Activated CD4-positive, alpha-beta T cell treated with anti-CD3 and anti-CD28 coated beads, Interleukin-2, amount 50 U/mL, for 16 hours (primary cell): ENCODE measurements around the gene RC3H1.
"Not testable (repeated sequence)": the region's sequence is repeated elsewhere in the genome, so short reads cannot be mapped to it uniquely, and the experiment has no call there.

ENCODE experiments used
- DNase-seq: peaks from one replicate; pipeline ENCODE4 v3.0.0-alpha.2; 2020

Gene RC3H1, protein sequence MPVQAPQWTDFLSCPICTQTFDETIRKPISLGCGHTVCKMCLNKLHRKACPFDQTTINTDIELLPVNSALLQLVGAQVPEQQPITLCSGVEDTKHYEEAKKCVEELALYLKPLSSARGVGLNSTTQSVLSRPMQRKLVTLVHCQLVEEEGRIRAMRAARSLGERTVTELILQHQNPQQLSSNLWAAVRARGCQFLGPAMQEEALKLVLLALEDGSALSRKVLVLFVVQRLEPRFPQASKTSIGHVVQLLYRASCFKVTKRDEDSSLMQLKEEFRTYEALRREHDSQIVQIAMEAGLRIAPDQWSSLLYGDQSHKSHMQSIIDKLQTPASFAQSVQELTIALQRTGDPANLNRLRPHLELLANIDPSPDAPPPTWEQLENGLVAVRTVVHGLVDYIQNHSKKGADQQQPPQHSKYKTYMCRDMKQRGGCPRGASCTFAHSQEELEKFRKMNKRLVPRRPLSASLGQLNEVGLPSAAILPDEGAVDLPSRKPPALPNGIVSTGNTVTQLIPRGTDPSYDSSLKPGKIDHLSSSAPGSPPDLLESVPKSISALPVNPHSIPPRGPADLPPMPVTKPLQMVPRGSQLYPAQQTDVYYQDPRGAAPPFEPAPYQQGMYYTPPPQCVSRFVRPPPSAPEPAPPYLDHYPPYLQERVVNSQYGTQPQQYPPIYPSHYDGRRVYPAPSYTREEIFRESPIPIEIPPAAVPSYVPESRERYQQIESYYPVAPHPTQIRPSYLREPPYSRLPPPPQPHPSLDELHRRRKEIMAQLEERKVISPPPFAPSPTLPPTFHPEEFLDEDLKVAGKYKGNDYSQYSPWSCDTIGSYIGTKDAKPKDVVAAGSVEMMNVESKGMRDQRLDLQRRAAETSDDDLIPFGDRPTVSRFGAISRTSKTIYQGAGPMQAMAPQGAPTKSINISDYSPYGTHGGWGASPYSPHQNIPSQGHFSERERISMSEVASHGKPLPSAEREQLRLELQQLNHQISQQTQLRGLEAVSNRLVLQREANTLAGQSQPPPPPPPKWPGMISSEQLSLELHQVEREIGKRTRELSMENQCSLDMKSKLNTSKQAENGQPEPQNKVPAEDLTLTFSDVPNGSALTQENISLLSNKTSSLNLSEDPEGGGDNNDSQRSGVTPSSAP

DNA sequence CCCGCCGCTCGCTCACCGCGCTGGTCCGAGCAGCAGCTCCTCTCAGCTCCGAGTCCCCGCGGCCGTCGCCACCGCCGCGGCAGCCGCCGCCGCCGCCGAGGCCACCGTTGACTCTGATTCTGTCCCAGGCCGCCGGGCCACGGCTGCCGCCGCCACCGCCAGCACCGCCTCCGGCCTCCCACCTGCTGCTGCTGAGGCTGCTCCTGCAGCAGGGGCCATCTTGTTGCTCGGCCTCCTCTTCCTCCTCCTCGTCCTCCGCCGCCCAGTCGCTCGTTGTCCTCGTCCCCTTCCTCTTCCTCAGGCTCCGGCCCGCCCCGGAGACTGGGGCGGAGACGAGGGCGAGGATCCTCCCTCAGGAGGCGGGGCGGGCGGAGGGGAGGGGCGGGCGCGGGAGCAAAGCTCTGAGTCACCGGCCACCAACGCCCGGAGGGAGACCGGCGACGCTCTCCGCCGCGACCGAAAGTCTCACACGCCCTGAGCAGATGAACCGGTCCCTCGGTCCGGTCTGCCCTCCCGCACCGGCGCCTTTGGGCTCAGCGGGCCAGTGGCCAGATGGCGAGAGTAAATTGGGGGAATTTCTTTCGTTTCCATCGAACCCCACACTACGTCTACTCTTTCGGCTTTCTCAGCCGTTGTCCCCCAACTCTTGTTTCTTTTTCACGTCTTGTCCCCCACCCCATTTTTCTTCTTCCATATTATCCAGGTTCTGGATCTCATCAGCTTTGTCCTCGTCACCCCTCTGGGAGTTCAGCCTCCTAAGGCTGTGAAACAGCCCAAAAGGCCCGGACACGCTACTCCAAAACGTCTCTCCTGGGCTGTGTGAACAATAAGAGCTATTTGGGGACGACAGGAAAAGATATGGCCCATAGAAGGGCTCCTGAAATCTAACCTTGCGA, at the start of gene RC3H1:
TSS of gene RC3H1 (minus strand) at position 278 of the 896 bp plus-strand sequence. CDS start 29,372 bp downstream, outside the sequence.
- DNase-seq, result peak; percentile 91

DNA sequence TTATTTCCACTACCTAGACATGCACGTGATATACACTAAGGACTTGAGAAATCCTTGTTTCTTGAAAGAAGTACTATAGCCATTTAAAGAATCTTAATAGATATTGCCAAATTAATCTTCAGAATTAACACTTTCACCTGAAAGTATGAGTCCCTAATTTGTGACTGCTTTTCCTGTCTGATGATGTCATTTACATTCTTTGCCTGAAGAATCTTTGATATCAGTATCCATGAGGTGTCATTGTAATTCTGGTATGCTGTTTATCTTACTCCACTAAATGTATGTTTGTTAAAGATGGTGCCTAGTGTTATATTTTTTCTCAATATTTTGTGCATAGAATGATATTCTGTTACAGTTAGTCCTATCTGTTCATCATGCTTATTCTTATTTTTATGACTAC, 48.5 kb upstream of the RC3H1 start:
- DNase-seq, result no peak

DNA sequence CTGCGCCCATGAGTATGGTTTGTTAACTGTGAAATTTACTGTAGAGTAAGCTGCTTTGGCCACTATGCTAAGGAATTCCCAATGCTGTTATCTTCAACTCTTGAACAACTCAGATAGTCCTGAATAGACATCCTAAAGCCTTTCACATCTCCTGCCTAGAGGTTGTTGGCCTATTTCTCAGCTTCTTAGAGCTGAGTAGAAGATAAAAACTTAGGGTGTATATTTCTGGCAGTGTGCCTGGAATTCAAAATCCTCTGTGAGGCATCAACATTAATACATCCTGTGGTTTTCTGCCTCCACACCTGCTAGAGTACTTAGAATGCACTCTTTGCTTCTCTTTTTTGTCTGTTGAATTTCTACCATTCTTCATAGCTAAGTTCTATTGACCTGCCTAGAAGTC, 45.8 kb upstream of the RC3H1 start:
- DNase-seq, result no peak

DNA sequence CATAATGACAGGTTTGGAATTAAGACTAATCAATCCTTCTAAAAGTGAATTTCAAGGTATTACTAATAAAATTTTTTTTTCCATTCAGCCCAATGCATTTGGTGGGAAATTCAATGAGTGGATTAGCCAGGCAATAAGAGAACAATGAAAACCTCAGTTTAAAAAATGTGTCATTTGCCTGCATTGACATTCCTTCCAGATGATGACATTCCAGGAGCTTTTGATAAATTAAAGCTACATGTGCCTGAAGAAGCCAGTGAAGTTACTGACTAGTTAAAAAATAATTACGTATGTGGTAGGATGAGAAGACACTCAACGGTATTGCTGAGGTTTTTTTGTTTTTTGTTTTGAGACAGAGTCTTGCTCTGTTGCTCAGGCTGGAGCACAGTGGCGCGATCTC, 37.9 kb upstream of the RC3H1 start:
- no peak for DNase-seq

DNA sequence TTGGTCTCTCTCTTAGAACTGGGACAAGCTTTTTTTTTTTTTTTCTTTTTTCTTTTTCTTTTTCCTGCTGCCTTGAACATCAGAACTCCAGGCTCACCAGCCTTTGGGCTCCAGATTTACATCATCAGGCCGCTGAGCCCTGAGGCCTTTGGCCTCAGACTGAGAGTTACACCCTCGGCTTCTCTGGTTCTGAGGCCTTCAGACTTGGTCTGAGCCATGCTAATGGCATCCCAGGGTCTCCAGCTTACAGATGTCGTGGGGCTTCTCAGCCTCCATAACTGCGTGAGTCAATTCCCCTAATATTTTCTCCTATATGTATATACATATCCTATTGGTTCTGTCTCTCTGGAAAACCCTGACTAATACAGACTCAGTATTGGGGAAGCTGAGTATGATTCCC, 36.5 kb upstream of the RC3H1 start:
- no peak for DNase-seq

DNA sequence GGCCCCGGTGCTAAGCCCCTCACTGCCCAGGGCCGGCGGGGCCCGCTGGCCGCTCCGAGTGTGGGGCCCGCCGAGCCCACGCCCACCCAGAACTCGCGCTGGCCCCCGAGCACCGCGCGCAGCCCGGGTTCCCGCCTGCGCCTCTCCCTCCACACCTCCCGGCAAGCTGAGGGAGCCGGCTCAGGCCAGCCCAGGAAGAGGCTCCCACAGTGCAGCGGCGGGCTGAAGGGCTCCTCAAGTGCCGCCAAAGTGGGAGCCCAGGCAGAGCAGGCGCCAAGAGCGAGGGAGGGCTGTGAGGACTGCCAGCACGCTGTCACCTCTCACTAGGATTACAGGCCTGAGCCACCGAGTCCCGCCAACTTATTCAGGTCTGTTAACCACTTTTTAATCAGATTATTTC, 34.5 kb upstream of the RC3H1 start:
- DNase-seq, result not testable (repeated sequence)

DNA sequence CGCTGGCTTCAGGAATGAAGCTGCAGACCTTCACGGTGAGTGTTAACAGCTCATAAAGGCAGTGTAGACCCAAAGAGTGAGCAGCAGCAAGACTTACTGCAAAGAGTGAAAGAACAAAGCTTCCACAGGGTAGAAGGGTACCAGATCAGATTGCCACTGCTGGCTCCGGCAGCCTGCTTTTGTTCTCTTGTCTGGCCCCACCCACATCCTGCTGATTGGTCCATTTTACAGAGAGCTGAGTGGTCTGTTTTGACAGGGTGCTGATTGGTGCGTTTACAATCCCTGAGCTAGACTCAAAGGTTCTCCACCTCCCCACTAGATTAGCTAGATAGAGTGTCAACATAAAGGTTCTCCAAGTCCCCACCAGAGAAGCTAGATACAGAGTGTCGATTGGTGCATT, 33.6 kb upstream of the RC3H1 start:
- DNase-seq, result not testable (repeated sequence)

DNA sequence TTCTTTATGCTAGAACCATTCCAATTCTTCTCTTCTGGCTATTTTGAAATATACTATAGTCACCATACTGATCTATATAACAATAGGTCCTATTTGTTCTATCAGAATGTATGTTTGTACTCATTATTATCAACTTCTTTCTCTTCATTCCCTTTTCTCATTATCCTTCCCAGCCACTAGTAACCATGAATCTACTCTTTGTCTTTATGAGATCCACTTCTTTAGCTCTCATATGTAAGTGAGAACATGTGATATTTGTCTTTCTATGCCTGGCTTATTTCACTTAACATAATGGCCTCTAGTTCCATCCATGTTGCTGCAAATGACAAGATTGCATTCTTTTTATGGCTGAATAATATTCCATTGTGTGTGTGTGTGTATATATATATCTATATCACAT, 31.7 kb upstream of the RC3H1 start:
- no peak for DNase-seq

DNA sequence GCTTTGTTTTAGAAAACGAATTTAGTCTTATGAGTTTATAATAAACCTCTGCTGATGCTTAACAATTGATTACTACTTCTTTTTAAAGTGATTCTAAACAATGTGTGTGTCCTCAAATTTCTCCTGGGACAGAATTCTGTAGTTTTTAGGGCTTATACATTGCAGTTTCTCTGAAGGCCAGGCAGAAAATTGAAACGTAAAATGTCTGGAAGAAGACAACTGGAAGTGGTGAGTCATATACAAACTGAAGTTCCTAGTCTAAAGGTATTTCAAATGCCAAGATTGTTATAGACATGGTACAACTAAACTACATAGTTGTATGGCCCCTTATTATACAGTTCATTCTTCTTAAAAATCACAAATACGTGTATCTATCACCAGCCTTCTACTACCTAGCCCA, 30.5 kb upstream of the RC3H1 start:
- no peak for DNase-seq

DNA sequence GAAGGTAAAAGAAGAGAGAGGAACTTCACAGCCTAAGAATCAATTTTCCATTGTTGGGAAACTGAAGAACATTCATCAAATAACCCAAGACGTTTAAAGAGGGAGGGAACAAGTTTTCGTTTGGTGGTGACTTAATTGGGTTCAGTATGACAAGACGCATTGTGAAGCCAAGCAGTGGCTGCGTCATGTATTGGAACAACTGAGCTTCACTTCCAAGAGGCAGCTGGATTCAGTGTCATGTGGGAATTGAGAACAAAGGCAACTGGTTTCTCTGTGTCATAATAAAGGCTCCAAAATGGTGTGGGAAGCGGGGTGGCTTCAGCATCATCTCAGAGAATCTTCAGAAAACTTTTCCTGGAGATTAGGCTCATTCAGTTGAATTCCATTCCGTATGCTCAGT, 29.8 kb upstream of the RC3H1 start:
- DNase-seq, result no peak

DNA sequence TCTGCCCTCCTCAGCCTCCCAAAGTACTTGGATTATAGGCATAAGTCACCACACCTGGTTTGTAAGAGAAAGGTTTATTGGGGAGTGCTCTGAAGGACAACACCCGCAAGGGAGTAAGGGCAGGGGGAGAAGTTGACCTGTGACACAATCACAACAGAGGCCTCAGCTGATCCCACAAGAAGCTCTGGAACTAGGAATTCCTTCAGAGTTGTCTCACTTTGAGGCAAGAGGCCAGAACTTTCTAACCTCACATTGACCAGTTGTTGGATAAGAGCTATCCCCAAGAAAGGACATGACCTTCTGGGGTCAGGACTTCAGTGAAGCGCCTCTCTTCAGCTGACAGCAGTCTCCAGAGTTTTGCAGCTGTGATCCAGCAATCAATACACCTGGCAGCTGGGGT, 27.4 kb upstream of the RC3H1 start:
- no peak for DNase-seq

DNA sequence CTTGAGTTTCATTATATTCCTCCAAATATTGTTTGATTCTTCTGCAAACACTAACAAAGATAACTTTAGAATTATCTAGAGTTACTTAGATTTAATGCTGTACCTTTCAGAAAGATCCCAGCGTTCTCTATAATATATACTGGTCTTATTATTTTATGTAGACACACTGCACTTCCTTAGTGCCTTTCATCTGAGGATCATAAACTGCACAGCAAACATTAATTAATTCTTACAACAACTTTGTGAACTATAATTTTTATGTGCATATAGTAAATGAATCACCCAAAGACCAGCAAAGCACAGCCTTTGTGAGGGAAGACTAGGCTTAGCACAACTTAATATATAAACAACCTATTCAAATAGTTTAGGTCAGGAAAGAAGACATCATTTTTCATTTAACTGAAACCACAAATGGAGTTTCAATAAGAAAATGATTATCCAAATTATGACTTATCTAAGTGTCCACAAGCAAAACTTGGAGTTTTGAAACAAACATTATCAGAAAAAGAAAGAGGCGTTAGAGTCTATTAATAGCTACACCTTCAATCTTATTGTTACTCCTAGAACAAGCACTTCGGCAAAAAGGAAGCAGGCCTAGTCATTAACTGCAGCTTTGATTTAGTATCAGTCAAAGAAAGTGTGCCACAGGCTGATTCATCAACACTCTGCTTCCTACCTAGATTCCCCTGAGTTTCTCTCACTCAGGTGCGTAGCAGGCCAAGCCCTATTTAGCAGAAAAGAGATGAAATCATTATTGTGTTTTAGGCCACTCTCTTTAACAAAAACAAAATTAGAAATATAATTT, 22.5 kb upstream of the RC3H1 start:
- DNase-seq, result peak; percentile 33

DNA sequence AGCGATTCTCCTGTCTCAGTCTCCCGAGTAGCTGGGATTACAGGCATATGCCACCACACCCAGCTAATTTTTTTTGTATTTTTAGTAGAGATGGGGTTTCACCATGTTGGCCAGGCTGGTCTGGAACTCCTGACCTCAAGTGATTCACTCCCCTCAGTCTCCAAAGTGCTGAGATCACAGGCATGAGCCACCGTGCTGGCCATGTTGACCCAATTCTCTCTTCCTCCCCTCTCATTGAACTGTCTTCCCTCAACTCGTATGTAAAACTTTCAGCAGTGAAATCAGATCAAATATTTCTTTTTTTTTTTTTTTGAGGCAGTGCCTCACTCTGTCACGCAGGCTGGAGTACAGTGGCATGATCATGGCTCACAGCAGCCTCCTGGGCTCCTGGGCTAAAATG, 20.4 kb upstream of the RC3H1 start:
- DNase-seq, result not testable (repeated sequence)

DNA sequence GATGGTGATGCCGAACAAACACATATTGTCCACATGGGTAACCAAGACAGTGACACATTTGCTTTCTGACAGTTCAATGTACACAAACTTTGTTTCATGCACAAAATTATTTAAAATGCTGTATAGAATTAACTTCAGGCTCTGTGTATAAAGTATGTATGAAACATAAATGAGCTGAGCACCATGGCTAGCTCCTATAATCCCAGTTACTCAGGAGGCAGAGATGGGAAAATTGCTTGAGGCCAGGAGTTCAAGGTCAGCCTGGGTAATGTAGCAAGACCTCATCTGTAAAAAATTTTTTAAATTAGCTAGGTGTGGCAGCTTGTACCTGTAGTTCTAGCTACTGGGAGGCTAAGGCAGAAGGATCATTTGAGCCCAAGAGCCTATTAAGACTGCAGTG, 19.2 kb upstream of the RC3H1 start:
- no peak for DNase-seq

DNA sequence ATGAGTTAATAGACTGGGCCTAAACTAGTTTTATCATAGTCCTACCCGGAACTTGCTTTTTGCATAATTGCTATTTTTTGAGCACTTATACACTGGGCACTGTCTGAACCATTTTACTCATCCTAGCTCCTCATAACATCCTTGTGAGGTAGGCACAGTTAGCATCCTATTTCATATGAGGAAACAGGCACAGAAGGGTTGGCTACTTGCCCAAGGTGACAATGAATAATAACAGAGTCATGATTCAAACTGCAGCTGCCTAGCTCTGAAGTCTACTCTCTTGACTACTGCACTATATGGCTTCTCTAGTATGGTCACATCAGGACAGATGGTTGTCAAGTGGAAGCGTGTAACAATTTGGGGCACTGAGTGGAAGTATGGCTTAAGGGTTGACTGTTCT, 18.2 kb upstream of the RC3H1 start:
- DNase-seq, result peak; percentile 5

DNA sequence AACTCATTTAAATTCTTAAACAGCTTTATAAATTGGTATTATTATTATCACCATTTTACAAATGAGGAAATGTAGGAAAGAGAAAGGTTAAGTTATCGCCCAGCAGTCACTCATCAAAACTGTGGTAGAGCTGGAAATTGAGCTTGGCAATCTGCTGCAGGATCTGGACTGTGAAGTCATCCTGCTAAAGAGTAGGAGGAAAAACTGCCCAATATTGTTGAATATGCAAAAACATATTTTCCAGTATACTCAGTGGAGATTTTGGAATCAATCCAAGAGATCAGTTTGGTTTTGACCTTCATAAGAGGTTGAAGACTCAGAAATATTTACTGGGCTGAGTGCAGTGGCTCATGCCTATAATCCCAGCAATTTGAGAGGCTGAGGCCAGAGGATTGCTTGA, 16.9 kb upstream of the RC3H1 start:
- no peak for DNase-seq

DNA sequence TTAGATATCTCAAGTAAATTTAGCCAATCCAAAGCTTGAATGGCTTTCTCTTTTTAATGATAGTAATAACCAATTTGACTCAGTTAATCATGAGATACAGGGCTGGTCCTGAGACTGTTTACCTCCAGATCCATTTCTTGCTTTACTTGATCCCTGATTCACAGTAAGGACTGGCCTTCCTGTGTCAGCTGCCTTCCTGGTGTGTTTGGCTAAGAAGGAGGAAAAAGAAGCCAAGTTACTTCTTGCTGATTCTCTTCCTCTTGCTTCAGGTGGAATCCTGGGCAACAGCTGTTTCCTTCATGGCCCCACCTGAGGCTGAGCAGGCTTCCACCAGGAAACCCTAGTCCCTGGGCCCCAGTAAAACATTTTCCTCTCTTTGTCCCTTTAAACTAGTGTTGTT, 14.6 kb upstream of the RC3H1 start:
- DNase-seq, result no peak

DNA sequence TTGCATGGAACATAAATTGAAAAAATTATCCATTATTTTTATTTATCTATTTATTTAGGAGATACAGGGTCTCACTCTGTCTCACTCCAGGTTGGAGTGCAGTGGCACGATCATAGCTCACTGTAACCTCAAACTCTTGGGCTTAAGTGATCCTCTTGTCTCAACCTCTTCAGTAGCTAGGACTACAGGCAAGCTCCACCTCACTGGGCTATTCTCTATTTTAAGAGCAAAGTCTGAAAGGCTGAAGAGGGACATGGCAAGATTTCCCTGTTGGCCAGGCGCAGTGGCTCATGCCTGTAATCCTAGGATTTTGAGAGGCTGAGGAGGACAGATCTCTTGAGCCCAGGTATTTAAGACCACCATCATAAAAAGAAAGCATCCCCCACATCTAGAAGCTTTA, 14.0 kb upstream of the RC3H1 start:
- DNase-seq, result no peak

DNA sequence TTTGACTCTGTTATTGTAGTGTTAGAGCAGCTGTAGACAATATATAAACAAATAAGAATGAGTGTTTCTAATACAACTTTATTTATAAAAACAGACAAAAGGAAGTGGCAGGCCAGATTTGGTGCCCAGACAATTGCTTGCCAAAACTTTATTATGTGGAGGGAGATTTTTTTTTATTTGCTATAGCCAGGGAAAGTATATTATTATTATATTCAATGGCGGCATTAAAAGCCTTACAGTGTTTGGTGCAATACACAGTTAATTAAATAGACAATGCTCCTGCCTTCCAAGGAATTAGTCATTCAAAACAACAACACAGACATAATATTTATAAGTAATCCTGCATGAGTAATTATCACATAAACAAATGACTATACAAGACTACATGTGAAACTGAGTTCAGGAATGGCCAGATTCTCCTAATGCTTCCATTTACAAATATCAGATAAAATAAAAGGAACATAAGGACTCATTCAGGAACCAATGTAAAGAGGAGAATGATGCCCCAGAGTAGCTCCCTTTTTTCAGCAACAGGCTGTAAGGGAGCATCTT, 10.6 kb upstream of the RC3H1 start:
- no peak for DNase-seq

DNA sequence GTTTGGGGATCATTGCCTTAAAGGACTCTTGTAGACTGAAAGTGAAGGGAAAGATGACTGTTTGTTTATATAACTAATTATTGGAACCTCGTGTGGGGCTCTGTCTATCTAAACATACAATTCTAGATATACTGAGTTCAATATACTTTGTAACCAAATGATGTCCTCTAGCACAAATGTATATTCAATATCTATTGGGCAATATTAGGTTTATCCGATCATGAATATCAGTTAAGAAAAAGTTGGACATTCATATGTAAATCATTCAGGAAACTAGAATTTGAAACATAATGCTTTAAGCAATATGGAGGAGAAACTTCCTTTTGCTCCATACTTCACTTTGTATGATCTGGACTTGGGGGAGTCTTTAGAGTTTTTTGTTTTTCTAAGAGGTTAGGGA, 8.9 kb upstream of the RC3H1 start:
- DNase-seq, result no peak

DNA sequence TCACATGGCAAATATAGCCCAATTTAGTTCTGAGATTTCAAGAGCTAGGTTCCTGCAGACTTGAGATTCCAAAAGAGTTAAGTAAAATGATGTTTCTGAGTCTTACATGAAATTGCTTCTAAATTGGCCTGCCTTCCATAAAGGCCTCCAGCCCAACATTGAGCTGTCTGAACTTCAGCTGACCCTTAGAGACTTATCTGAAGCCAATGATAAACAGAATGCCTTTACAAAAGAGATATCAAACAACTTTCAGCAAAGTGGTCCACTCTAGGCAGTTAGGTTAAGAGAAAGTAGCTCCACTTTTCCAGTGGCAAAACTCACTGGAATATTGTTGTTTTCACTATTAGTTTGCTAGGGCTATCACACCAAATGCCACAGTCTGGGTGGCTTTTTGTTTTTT, 6.3 kb upstream of the RC3H1 start:
- no peak for DNase-seq
